Activated CD8-positive, alpha-beta memory T cell treated with anti-CD3 and anti-CD28 coated beads for 48 hours (primary cell): ENCODE data around the gene LRP2.
"Not testable (repeated sequence)": the region's sequence is repeated elsewhere in the genome, so short reads cannot be mapped to it uniquely, and the experiment has no call there.

Experiments used
- DNase-seq, 3 experiments: peaks; one replicate each; pipeline ENCODE4 v3.0.0-alpha.2; 2020; ENCODE audit warnings: low read depth in 2 of 3, low spot score in 2 of 3

The LRP2 gene

GRCh38 chr2:169362118-169362893, at the start of gene LRP2:
TSS of gene LRP2 (minus strand) at chr2:169362534. CDS start at chr2:169362399, 135 bp downstream.
- peak in 1 of 3 experiments; percentile 7 for DNase-seq

GRCh38 chr2:169406891-169407290, 44.6 kb upstream of the LRP2 start:
- no peak for DNase-seq

- DNase-seq = not testable (repeated sequence)
Observed at GRCh38 chr2:169399491-169399890, 37.2 kb upstream of the LRP2 start.

- DNase-seq = no peak
Observed at GRCh38 chr2:169397697-169398096, 35.4 kb upstream of the LRP2 start.

- no peak for DNase-seq
Observed at GRCh38 chr2:169395821-169396374, 33.6 kb upstream of the LRP2 start.

- no peak for DNase-seq
Observed at GRCh38 chr2:169393068-169393590, 30.8 kb upstream of the LRP2 start.

- no peak for DNase-seq
Observed at GRCh38 chr2:169391236-169391635, 28.9 kb upstream of the LRP2 start.

GRCh38 chr2:169388161-169388560, 25.8 kb upstream of the LRP2 start:
- DNase-seq = no peak

- DNase-seq = no peak
Observed at GRCh38 chr2:169386722-169387121, 24.4 kb upstream of the LRP2 start.

GRCh38 chr2:169384816-169385215, 22.5 kb upstream of the LRP2 start:
- no peak for DNase-seq

GRCh38 chr2:169372561-169372960, 10.2 kb upstream of the LRP2 start:
- DNase-seq = no peak

- DNase-seq = no peak
Observed at GRCh38 chr2:169366066-169366465, 3.7 kb upstream of the LRP2 start.

GRCh38 chr2:169365029-169365480, 2.7 kb upstream of the LRP2 start:
- DNase-seq = no peak

GRCh38 chr2:169363560-169364150, 1.3 kb upstream of the LRP2 start:
- peak in 2 of 3 experiments; percentile 7 to 8 for DNase-seq

- peak in 1 of 3 experiments; percentile 3 for DNase-seq
Observed at GRCh38 chr2:169362894-169363559, 693 bp upstream of the LRP2 start.

- DNase-seq = peak in 1 of 3 experiments; percentile 2
Observed at GRCh38 chr2:169361706-169362117, 622 bp downstream of the LRP2 start.

GRCh38 chr2:169360984-169361705, 1.2 kb downstream of the LRP2 start:
- DNase-seq = no peak

- DNase-seq = no peak
Observed at GRCh38 chr2:169358016-169358415, 4.3 kb downstream of the LRP2 start.

GRCh38 chr2:169354244-169354643, 8.1 kb downstream of the LRP2 start:
- no peak for DNase-seq

GRCh38 chr2:169351725-169352124, 10.6 kb downstream of the LRP2 start:
- DNase-seq = no peak

- no peak for DNase-seq
Observed at GRCh38 chr2:169349535-169349934, 12.8 kb downstream of the LRP2 start.
